H1 (cell line): ENCODE measurements around the gene ENTR1. TPM values are rescaled to one million over a fixed set of nuclear protein-coding genes. Genes with fewer than 3 reads are reported as not detected.

Experiments
- CTCF ChIA-PET: fragments of 300-600 bp; sonication (Branson Sonifier 250); formaldehyde crosslinking; loops from one replicate; lab custom pipeline; 2021; ENCODE audit not compliant: partially characterized antibody; lab: Charles Lee
- POLR2A ChIA-PET: fragments of 300-600 bp; sonication (Branson Sonifier 250); formaldehyde crosslinking; loops from one replicate; lab custom pipeline; 2021; ENCODE audit warnings: inconsistent platforms; ENCODE audit not compliant: partially characterized antibody; lab: Charles Lee
- DNase-seq, 2 experiments: peaks; one replicate each; pipeline versions ENCODE4 v3.0.0 to v3.0.0-alpha.2; 2010 to 2022; ENCODE audit warnings: low spot score in 2 of 2, low read depth in 1 of 2, mixed read lengths in 1 of 2
- FAIRE-seq: peaks from 2 replicates; lab custom pipeline; 2011; peaks lifted over from hg19 to GRCh38; lab: Jason Lieb, UNC
- H2AFZ ChIP-seq: 2 replicates; pipeline ENCODE4 v1.8.1; 2012; ENCODE audit warnings: low read length, inconsistent platforms
- H2AK5ac ChIP-seq: 2 replicates; pipeline ENCODE4 v1.6.1; 2013; ENCODE audit warnings: low read depth, low read length
- H2BK120ac ChIP-seq: replicated peaks from 2 replicates; pipeline ENCODE3; 2013; ENCODE audit warnings: low read depth, low read length, inconsistent platforms
- H2BK12ac ChIP-seq: 2 replicates; pipeline ENCODE4 v1.6.1; 2013; ENCODE audit warnings: low read depth, low read length
- H2BK15ac ChIP-seq: 2 replicates; pipeline ENCODE4 v1.6.1; 2013; ENCODE audit warnings: low read length
- H2BK20ac ChIP-seq: 2 replicates; pipeline ENCODE4 v1.6.1; 2013; ENCODE audit warnings: low read length
- H2BK5ac ChIP-seq: 2 replicates; pipeline ENCODE4 v1.6.1; 2013; ENCODE audit warnings: low read depth, low read length
- H3K14ac ChIP-seq: 2 replicates; pipeline ENCODE4 v1.6.1; 2013; ENCODE audit warnings: inconsistent platforms; ENCODE audit not compliant: insufficient read length
- H3K18ac ChIP-seq: 2 replicates; pipeline ENCODE4 v1.6.1; 2013; ENCODE audit warnings: low read length; ENCODE audit errors: extremely low read depth
- H3K23ac ChIP-seq: 2 replicates; pipeline ENCODE4 v1.6.1; 2013; ENCODE audit warnings: inconsistent platforms; ENCODE audit not compliant: insufficient read length
- H3K23me2 ChIP-seq: 2 replicates; pipeline ENCODE4 v1.6.1; 2013; ENCODE audit warnings: low read depth, low read length
- H3K27ac ChIP-seq: 2 replicates; pipeline ENCODE4 v1.6.1; 2011; ENCODE audit warnings: low read depth, low read length, inconsistent platforms
- H3K27me3 ChIP-seq, 4 experiments: replicated peaks in 1 of 4; 1 replicate in 1 of 4; 2 replicates in 3 of 4; pipeline versions ENCODE4 v1.6.1 to v1.8.1; 2011 to 2013; ENCODE audit warnings: low read length in 3 of 4, mild to moderate bottlenecking in 3 of 4, inconsistent platforms in 2 of 4, mixed read lengths in 2 of 4, moderate library complexity in 1 of 4; ENCODE audit not compliant: control insufficient read depth in 3 of 4, insufficient read depth in 3 of 4; ENCODE audit errors: extremely low read depth in 1 of 4
- H3K36me3 ChIP-seq, 4 experiments: 2 replicates each; pipeline versions ENCODE4 v1.6.1 to v1.8.1; 2011 to 2013; ENCODE audit warnings: mild to moderate bottlenecking in 4 of 4, low read length in 3 of 4, moderate library complexity in 2 of 4, control low read depth in 1 of 4, inconsistent platforms in 1 of 4; ENCODE audit not compliant: insufficient read depth in 4 of 4, control insufficient read depth in 2 of 4
- H3K4ac ChIP-seq: replicated peaks from 2 replicates; pipeline ENCODE3; 2013; ENCODE audit warnings: low read length, low read depth, mixed read lengths, inconsistent platforms; ENCODE audit not compliant: insufficient read length
- H3K4me1 ChIP-seq, 4 experiments: replicated peaks in 1 of 4; 1 replicate in 1 of 4; 2 replicates in 3 of 4; pipeline versions ENCODE4 v1.6.1 to v1.8.1; 2011 to 2013; ENCODE audit warnings: low read length in 3 of 4, inconsistent platforms in 2 of 4, mixed read lengths in 1 of 4; ENCODE audit not compliant: insufficient read depth in 4 of 4, control insufficient read depth in 3 of 4
- H3K4me2 ChIP-seq, 2 experiments: 2 replicates each; pipeline versions ENCODE4 v1.6.1 to v1.8.1; 2011 to 2013; ENCODE audit warnings: low read depth in 2 of 2, low read length in 2 of 2, control low read depth in 1 of 2, inconsistent platforms in 1 of 2, mild to moderate bottlenecking in 1 of 2; ENCODE audit not compliant: insufficient read depth in 1 of 2
- H3K4me3 ChIP-seq, 4 experiments: fragments of 200-600, 300-600 bp in 1 of 4; sonication (generic), shearing (Covaris generic), sonication (Bioruptor Twin) in 1 of 4; 2 replicates each; pipeline versions ENCODE4 v1.5.1 to v1.8.1; 2011 to 2016; ENCODE audit warnings: low read length in 4 of 4, low read depth in 3 of 4, control low read depth in 2 of 4, inconsistent platforms in 2 of 4, mild to moderate bottlenecking in 2 of 4, mixed read lengths in 1 of 4, moderate library complexity in 1 of 4; ENCODE audit not compliant: insufficient read depth in 2 of 4; ENCODE audit errors: extremely low read depth in 1 of 4
- H3K56ac ChIP-seq: replicated peaks from 2 replicates; pipeline ENCODE3; 2013; ENCODE audit warnings: low read depth, mild to moderate bottlenecking, mixed read lengths, low read length, inconsistent platforms; ENCODE audit not compliant: insufficient read length
- H3K79me1 ChIP-seq: 2 replicates; pipeline ENCODE4 v1.6.1; 2013; ENCODE audit warnings: low read depth, low read length, control low read depth
- H3K79me2 ChIP-seq, 2 experiments: 2 replicates each; pipeline versions ENCODE4 v1.6.1 to v1.8.1; 2012 to 2013; ENCODE audit warnings: low read length in 2 of 2, mild to moderate bottlenecking in 2 of 2, inconsistent platforms in 1 of 2; ENCODE audit not compliant: insufficient read depth in 2 of 2, control insufficient read depth in 1 of 2
- H3K9ac ChIP-seq, 4 experiments: replicated peaks in 1 of 4; 1 replicate in 1 of 4; 2 replicates in 3 of 4; pipeline versions ENCODE4 v1.6.1 to v1.8.1; 2011 to 2013; ENCODE audit warnings: low read depth in 3 of 4, low read length in 3 of 4, control low read depth in 2 of 4, mild to moderate bottlenecking in 2 of 4, moderate library complexity in 2 of 4, inconsistent platforms in 1 of 4; ENCODE audit errors: extremely low read depth in 1 of 4
- H3K9me3 ChIP-seq, 2 experiments: 2 replicates each; pipeline versions ENCODE4 v1.6.1 to v1.8.1; 2012 to 2013; ENCODE audit warnings: mild to moderate bottlenecking in 2 of 2, moderate library complexity in 2 of 2, control low read depth in 1 of 2, inconsistent platforms in 1 of 2, low read depth in 1 of 2, low read length in 1 of 2, mixed read lengths in 1 of 2; ENCODE audit not compliant: insufficient read depth in 2 of 2
- H4K20me1 ChIP-seq, 2 experiments: replicated peaks in 1 of 2; 2 replicates each; pipeline versions ENCODE3 to v1.8.1; 2011 to 2013; ENCODE audit warnings: inconsistent platforms in 2 of 2, low read length in 2 of 2, mild to moderate bottlenecking in 1 of 2; ENCODE audit not compliant: insufficient read depth in 2 of 2, control insufficient read depth in 1 of 2
- H4K5ac ChIP-seq: 2 replicates; pipeline ENCODE4 v1.6.1; 2013; ENCODE audit warnings: low read length, low read depth, mixed read lengths, inconsistent platforms; ENCODE audit not compliant: insufficient read length
- H4K8ac ChIP-seq: 2 replicates; pipeline ENCODE4 v1.8.0; 2013; ENCODE audit warnings: mild to moderate bottlenecking, moderate library complexity, low read length, inconsistent platforms; ENCODE audit not compliant: insufficient read depth; ENCODE audit errors: extremely low read depth
- H4K91ac ChIP-seq: replicated peaks from 2 replicates; pipeline ENCODE3; 2013; ENCODE audit warnings: low read length, mixed read lengths, inconsistent platforms; ENCODE audit not compliant: insufficient read length
- ATF2 ChIP-seq: IDR thresholded peaks from 2 replicates; pipeline ENCODE4 v1.6.1; 2012; ENCODE audit warnings: low read length, inconsistent platforms
- HDAC2 ChIP-seq, 2 experiments: fragments of 300-600 bp in 1 of 2; sonication (generic) in 1 of 2; IDR thresholded peaks; 2 replicates each; pipeline ENCODE4 v1.6.1; 2011 to 2012; ENCODE audit warnings: low read depth in 2 of 2, low read length in 2 of 2, mild to moderate bottlenecking in 2 of 2, moderate library complexity in 2 of 2, borderline replicate concordance in 1 of 2, inconsistent platforms in 1 of 2
- KDM5A ChIP-seq: fragments of 200-600 bp; IDR thresholded peaks from 2 replicates; pipeline ENCODE4 v1.7.1; 2012; ENCODE audit warnings: mild to moderate bottlenecking, low read length, inconsistent platforms, mixed read lengths
- NRF1 ChIP-seq: IDR thresholded peaks from 2 replicates; pipeline ENCODE4 v1.6.1; 2011; ENCODE audit warnings: mild to moderate bottlenecking, low read depth, low read length, improper control_type of control experiment
- RAD21 ChIP-seq, 2 experiments: IDR thresholded peaks in 1 of 2; conservative IDR thresholded peaks in 1 of 2; 2 replicates each; pipeline ENCODE4 v1.6.1; 2011; ENCODE audit warnings: low read depth in 2 of 2, low read length in 2 of 2, improper control_type of control experiment in 1 of 2, inconsistent platforms in 1 of 2, mild to moderate bottlenecking in 1 of 2, moderate library complexity in 1 of 2
- RNF2 ChIP-seq: fragments of 200-900, 300-1000 bp; sonication (generic); IDR thresholded peaks from 2 replicates; pipeline ENCODE4 v1.7.1; 2016; ENCODE audit warnings: borderline replicate concordance, low read depth, mild to moderate bottlenecking, antibody characterized with exemption, low read length; ENCODE audit not compliant: poor library complexity, severe bottlenecking; ENCODE audit errors: missing control alignments
- SIN3A ChIP-seq, 2 experiments: IDR thresholded peaks in 1 of 2; conservative IDR thresholded peaks in 1 of 2; 2 replicates each; pipeline ENCODE4 v1.6.1; 2011 to 2012; ENCODE audit warnings: low read length in 2 of 2, improper control_type of control experiment in 1 of 2, low read depth in 1 of 2, mild to moderate bottlenecking in 1 of 2
- TCF12 ChIP-seq: IDR thresholded peaks from 2 replicates; pipeline ENCODE4 v1.6.1; 2011; ENCODE audit warnings: low read depth, mild to moderate bottlenecking, low read length
- WGBS, 2 experiments: shearing (Covaris generic) in 1 of 2; methylation state at CpG; one replicate each; pipeline versions ENCODE4 v1.1.6 to v1.1.7; 2013 to 2015; ENCODE audit warnings: low lambda C conversion rate in 2 of 2, mixed read lengths in 2 of 2, inconsistent platforms in 1 of 2, low coverage in 1 of 2, missing lambda C conversion rate in 1 of 2; ENCODE audit not compliant: insufficient replicate concordance in 2 of 2, insufficient coverage in 1 of 2, insufficient read length in 1 of 2; ENCODE audit errors: extremely low coverage in 1 of 2, missing lambda C conversion rate in 1 of 2; 5-methylcytosine and 5-hydroxymethylcytosine counted together
- polyA plus RNA-seq, 7 experiments: library from polyadenylated mRNA; depleted of rRNA in 3 of 7; stranded (reverse) in 5 of 7; unstranded in 2 of 7; fragments of >200 nt in 5 of 7; fragments of 200-250 nt in 2 of 7; gene quantifications; 1 replicate in 5 of 7; 2 replicates in 1 of 7; 4 replicates in 1 of 7; pipeline versions ENCODE4 v1.2.1 to v1.2.3, GENCODE V29; 2011 to 2013; ENCODE audit warnings: missing spikeins in 2 of 7, mixed read lengths in 2 of 7
- total RNA-seq: library from RNA; stranded (reverse); fragmentation: NEBNext Ultra II Directional; extraction: Animal tissue kit (Norgen Biotek cat#: 25700); gene quantifications from 2 replicates; pipeline ENCODE4 v1.2.1, GENCODE V29; 2021

ENTR1 gene
- total and polyA plus RNA-seq, 2 of the 8 experiments (the other 6 are each of a cell fraction or from before 2014, with no cell fraction given) = 65.2 to 102 TPM

GRCh38 chr9:136391737-136392537 is 18.5 kb downstream of the ENTR1 start:
- no peak overlapping the region for H4K8ac ChIP-seq
- no peak overlapping the region for H3K4me2 ChIP-seq
- no peak overlapping the region for H2BK20ac ChIP-seq
- no peaks in the 10 kb centered on the region for H3K27me3 ChIP-seq
- no peak overlapping the region for H3K4me3 ChIP-seq
- H3K23me2 ChIP-seq = no peaks in the 10 kb centered on the region
- no peak for DNase-seq
- H3K36me3 ChIP-seq = peaks cover 39 to 84% (median 70%) of the 10 kb centered on the region in 4 experiments
- WGBS, 2 experiments = 95% methylated on average over 28 of the region's 28 CpGs; no CpG with 5 or more reads in 1 of the 2 experiments
- H3K79me1 ChIP-seq = peaks cover 2% of the 10 kb centered on the region; the same call in 1 of the 2 replicates
- no peaks in the 10 kb centered on the region for H3K4me1 ChIP-seq
- H2BK15ac ChIP-seq = no peak overlapping the region
- no peak overlapping the region for H2BK12ac ChIP-seq
- H4K20me1 ChIP-seq = peaks cover 5 to 14% of the 10 kb centered on the region in 2 experiments
- H3K27ac ChIP-seq = no peak overlapping the region
- ChIA-PET CTCF (interaction anchor here (0.9 to 2.3 kb wide), 4 partner anchors 9 to 93 kb away, joined by 3 to 11 read pairs (median 6); partner anchors contain the start of genes DNLZ and SNAPC4), POLR2A (interaction anchor here (1.2 to 14.6 kb wide), 9 partner anchors 5 to 53 kb away, joined by 3 to 139 read pairs (median 5); partner anchors contain the start of genes CARD9 and SNAPC4)
- H2BK120ac ChIP-seq = no peak overlapping the region
- H3K56ac ChIP-seq = no peak overlapping the region
- H2BK5ac ChIP-seq = no peak overlapping the region
- no peak overlapping the region for H3K9ac ChIP-seq
- no peak overlapping the region for H3K14ac ChIP-seq
- peaks cover 0 to under 1% of the 10 kb centered on the region in 2 experiments; a peak in 1 of 4 replicates for H3K79me2 ChIP-seq
- no peak overlapping the region for H3K4ac ChIP-seq
- no peak for FAIRE-seq
- no peak overlapping the region for H4K91ac ChIP-seq
- no peaks in the 10 kb centered on the region for H3K9me3 ChIP-seq
- no peak overlapping the region for H4K5ac ChIP-seq
- no peak overlapping the region for H3K23ac ChIP-seq
- no peak overlapping the region for H2AFZ ChIP-seq
- H2AK5ac ChIP-seq = no peak overlapping the region
- H3K18ac ChIP-seq = no peak overlapping the region
- no peak for TF ChIP-seq ATF2
- TF ChIP-seq SIN3A (conservative IDR thresholded peaks at IDR 0.05 in 1 of 2, IDR thresholded peaks at IDR 0.05 in 1 of 2; ENCODE audit: low read depth in 1 of 2, low read length in 2 of 2) = no peak
- no peak for TF ChIP-seq HDAC2 (IDR thresholded peaks at IDR 0.05; ENCODE audit: borderline replicate concordance in 1 of 2, low read depth in 2 of 2, low read length in 2 of 2)
- no peak for TF ChIP-seq KDM5A
- TF ChIP-seq RAD21 (IDR thresholded peaks at IDR 0.05 in 1 of 2, conservative IDR thresholded peaks at IDR 0.05 in 1 of 2; ENCODE audit: low read depth in 2 of 2, low read length in 2 of 2) = no peak
- no peak for TF ChIP-seq NRF1
- no peak for TF ChIP-seq TCF12
- TF ChIP-seq RNF2 = no peak
